Measurements from ENCODE around the gene UBA3.
A peak's percentile ranks its signal among the peaks of the same experiment; 100 is the strongest.

Gene UBA3

DNA sequence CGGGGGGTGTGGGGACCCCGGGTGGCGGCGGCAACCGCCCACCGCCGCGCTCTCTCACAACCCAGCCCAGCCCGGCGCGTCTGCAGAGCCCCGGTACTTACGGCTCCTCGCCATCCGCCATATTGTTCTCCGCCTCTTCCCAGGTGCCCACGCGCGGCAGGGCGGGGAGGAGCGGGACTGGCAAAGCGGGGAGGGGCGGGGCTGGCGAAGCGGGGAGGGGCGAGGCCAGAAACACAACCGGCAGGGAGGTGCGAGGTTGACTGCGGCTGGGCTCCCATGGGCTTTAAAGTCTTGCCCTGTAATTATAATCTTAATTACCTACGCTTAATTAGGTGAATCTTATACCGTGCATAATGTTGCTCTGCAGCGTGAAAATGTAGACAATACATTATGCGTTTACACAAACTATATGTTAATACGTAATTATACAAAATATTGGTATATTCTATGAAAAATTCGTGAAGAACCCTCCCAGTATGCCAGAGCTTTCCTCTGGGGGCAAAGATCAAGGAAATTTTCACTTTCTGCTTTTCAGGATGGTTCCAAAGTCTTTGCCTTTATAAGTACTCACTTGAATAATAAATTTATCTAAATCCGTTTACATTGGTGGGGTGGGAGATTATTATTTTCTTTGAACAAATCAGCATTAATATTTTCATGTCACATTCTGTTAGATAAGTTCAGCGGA is at the start of gene UBA3:
Gene UBA3 (minus strand): TSS at position 133 of the 688 bp plus-strand sequence. CDS start 12 bp downstream, at position 121.
- peak; percentile 89 for DNase-seq (ENCODE audit: low spot score)

DNA sequence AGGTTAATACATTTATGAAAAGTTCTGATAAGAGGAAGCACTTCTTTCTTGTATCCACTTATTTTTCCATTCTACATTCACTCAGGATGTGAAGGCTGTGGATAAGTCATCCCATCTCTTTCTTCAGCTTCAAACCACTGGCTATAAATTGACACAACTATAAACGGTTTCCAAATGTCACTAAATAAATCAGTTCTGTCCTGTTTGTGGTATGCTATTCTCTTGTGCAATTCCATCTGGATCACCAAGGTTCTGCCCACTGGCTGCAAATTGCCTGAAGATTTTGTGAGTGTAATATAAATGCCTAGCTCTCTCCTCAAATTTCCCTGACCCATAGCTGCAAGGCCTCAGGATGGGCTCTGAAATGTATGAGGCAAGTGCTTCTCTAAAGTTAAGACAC is 49.4 kb upstream of the UBA3 start:
- no peak for DNase-seq (ENCODE audit: low spot score)

DNA sequence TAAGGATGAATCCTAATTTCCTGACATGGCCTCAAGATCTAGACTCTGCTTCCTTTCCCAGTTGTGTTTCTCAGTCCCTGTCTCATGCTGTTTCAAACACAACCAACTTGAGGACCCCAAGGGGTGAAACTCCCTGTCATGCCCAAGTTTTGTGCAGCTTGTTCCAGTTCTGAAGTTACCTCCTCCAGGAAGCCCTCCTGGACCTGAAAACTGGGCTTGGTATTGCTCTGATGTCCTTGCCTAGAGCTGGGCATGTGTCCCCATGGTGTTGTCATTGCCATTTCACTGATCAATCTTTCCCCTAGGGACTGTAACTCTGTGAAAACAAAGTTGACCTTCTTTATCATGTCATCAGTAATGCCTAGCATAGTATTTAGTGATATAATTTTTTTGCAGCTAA is 48.3 kb upstream of the UBA3 start:
- no peak for DNase-seq (ENCODE audit: low spot score)

DNA sequence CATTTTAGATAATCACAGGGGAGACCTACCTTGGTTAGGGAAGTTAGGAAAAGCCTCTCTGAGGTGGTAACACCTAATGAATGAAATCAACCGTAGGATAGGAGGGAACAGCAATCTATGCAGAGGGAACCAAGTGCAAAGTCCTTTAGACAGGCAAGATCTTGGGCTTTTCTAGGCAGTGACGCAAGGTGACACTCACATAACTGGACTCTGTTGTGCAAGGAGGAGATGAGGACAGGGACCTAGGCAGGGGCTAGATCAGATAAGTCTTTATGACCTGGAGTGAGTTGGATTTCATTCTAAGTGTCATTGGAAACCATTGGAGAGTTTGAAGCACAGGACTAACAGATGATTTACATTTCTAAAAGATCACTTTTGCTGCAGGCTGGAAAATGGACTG is 46.8 kb upstream of the UBA3 start:
- no peak for DNase-seq (ENCODE audit: low spot score)

DNA sequence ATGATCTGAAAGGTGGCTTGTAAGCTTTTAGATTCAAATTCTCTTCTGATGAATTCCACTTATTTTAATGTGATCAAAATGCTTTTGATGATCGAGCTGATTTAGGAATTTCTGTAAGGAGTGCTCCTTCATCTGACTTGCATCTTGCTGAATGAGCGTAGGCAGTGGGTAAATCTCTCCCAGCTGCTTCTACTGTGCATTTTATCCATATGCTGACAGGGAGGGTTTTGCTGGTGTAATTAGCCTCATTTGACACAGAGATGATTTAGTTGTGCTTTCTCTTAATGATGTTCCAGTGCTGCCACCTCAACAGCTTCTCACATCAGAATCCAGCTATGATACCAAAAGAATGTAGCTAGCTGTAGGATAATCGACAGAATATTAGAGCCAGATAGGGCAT is 46.1 kb upstream of the UBA3 start:
- no peak for DNase-seq (ENCODE audit: low spot score)

DNA sequence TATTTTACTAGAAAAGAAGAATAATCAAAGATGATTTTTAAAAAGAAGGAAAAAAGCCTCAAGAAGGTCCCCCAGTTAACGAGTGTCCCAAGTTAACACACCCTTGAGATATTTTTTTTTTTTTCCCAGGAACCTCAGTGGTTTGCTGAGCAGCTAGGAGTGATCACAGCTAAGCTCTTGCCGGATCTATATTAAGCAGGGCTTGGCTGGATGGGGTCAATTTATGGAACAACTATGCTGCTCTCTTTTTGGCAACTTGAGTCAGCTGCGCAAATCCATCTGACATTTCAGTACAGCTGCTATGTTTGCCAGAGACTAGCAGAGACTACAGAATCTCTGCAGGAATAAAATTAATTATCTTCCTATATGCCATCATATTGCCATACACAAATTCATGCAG is 42.2 kb upstream of the UBA3 start, which contains the start of gene LMOD3:
Gene LMOD3 (minus strand): TSS at position 193 of the 400 bp plus-strand sequence. CDS start 209 bp downstream, outside the sequence.
- DNase-seq (ENCODE audit: low spot score): no peak

DNA sequence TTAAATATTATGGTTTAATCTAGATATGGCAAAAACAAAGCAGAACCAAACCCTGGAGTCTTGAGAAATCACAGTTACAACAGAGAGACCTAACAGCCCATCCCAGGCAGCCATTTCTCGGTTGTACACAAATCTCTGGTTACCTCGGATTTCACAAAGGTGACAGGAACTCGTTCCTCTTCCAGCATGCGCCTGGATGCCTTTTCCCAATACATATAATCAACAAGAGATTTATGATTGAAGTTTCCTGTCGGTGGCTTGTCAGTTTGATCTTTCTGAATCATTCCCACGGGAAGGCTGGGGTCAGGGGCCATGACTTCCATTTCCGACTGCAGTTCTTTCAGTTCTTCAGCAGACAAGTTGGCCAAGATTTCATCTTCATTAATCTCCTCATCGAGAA is 41.8 kb upstream of the UBA3 start:
- DNase-seq (ENCODE audit: low spot score): no peak

DNA sequence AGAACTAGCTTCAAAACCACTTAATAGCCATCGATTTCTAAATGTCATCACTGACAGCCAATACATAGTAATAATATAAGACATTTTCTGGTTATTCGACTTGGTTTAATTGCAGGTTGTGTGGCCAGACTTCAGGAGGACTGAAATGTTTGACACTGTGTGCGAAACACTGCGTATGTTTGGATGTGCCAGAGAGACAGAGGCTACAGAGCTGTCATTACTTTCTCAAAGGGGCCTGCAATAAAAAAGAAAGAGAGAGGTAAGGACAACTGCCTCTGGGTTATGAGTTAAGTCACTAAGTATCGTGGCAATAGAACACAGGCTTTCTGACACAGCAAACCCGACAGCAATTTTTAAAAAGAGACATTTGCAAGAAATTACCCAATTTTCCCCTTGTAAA is 41.3 kb upstream of the UBA3 start:
- DNase-seq (ENCODE audit: low spot score): no peak

DNA sequence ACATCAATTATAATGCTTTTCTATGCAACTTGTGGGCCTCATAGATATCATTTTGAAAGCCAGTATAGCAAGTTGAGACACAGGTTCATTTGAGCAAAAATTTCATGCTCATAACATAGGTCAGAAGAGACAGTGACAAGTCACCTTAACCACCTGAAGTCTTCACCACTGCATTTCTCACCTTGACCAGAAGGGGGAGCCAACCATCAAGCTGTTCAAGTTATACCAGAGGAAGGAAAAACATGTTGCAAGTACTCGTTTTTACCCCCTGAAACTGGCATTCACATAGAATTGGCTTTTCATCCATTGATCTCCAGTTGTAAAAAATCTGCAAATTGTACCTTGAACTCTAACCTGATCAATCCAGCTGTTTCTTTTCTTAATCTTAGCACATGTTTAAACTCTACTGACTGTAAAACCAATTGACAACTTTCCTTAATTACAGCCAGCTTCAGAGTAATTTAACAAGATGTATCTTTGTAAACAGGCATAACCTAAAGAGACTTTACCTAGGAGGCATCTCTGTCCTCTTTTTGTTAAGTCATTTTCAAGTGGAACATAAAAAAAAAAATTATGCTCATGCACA is 40.8 kb upstream of the UBA3 start:
- DNase-seq (ENCODE audit: low spot score): peak; percentile 62

DNA sequence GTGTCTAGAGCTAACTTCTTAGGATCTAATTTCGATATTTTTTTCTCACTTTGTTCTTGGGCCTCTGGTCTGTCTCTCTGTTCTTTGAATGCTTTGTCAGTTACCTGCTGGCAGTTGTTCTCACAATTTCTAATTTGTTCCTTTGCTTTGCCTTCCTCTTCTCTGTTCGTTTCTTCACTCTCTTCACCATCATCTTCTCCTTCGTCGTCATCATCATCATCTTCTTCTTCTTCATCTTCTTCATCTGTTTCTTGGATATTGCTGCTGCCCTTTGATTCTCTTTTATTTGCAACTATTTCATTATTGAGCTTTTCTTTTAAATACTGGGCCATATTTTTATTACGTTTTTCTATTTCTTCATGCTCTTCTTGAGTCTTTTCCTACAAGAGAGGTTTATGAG is 39.5 kb upstream of the UBA3 start:
- no peak for DNase-seq (ENCODE audit: low spot score)

DNA sequence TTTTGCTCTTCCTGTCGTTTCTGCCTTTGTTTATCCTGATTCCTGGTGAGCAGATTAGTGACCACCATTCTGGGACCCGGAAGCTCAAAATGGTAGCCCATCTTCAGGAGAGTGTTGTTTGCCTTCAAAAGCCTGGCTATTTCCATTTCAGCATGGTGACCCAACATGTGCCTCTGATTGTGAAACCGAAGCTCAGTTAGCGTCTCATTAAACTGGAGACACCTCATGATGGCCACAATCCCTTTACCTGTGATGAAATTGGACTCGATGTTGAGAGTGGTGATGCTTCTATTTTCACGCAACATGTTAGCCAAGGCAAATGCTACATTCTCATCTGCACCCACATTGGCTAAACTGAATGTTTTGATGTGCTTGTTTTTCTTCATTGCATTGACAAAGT is 39.0 kb upstream of the UBA3 start:
- DNase-seq (ENCODE audit: low spot score): no peak

DNA sequence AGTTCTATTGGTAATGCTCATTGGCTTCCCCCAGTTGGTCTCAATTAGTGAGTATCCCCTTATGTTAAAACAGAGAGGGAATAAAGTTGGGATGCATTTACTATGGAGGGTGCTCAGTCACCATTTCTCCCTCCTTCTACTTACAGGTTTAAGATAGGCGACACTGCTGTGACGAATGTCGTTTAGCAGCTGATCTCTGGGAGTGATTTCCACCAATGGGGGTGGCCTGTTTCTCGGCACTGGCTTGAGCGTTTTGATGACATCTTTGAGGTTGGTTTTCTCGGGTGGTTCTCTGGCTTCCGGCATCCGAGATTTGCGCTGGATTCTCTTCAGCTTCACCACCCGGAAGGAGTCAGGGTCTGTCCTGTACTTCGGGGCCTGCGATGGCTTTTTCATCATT is 38.4 kb upstream of the UBA3 start:
- DNase-seq (ENCODE audit: low spot score): no peak

DNA sequence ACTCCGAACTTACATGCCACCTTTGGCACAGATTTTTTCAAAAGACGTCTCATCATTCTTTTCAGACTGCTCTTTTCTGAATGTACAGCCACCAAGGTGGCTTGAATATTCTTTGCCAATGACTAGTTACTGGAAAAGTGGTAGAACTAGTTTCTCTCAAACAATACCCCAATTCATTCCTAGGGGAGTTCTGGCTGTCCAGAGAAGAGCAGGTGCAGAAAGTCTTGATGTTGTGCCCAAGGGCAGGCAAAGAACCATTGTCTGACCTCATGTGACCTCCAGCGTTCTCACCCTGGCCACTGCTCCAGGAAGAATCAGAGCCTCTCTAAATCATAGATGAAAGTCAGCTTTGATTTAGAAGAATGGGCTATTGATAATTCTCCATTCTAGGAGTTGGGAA is 36.7 kb upstream of the UBA3 start:
- no peak for DNase-seq (ENCODE audit: low spot score)

DNA sequence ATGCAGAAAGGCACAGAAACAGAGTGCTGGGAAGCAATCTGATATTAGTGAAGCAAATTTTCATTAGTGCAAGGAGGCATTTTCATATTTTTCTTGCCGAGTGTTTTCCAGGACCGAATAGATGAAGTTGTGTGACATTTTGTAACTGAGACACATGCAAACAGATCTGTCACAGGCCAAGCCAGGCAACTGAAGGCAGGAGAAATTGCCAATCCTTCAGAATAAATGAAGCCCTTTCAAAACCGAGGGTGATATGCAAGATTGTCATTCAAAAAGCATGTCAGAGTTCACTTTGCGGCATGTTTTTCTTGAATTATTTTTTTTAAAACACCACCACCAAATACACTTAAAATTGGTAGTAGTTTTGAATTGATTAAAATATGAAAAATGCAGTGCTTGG is 36.0 kb upstream of the UBA3 start:
- no peak for DNase-seq (ENCODE audit: low spot score)

DNA sequence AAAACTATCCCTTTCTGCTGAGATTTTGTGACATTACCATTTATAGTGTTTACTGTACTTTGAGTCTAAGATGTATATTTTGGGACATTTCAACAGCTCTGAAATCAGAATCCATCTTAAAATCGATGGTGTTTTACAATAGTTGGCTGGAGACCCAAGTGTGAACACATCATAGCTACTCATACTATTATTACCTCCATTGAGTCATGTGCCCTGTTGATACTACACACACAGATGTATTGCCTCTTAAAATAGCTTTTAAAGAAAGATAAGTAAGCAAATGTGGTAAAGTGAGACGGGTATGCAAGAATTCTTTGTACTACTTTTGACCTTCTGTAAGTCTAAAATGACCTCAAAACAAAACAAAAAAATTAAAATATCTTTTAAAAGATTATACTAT is 35.6 kb upstream of the UBA3 start:
- DNase-seq (ENCODE audit: low spot score): peak; percentile 55

DNA sequence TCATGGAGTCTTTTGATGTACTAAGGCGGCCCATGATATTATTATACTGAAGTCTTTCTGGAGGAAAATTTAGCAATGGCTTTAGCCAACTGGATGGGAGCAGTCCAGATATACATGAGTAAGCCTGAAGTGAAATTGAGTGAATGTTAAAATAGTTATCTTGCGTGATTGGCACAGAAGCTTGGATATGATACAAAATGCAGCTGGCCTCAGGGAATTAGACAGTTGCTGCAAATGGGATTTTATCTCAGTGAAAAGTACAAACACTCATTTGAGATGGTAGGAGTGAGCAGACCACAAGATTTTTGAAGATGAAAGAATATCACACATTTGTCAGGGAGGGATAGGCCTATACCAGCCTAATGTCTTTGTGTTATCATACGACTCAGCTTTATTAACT is 33.4 kb upstream of the UBA3 start:
- no peak for DNase-seq (ENCODE audit: low spot score)

DNA sequence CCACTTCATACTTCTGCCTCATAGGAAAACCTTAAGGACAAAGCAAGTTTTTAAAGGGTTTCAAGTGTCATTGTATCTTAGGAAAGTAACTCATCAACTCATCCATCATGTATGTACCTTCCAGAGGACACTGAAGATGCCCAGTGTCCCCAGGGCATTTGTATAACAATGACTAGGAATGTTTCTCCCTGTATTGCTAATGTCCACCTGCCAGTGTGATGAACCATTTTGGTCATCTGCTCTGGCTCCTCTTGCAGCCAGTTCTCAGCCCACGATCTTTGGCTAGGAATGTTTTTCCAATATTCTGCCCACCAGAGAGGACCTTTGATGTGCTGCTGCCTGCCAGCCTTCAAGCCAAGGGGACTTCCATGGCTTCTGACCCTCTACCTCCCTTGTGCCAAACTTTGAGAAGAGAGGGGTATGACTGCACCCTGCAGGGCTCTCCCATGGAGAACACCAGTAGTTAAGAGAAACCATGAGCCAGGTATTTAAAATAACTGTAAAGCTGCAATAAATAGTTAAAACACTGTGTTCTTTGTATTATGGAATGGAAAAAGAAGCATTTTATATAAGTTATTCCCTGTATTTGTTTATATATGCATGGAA is 30.9 kb upstream of the UBA3 start:
- no peak for DNase-seq (ENCODE audit: low spot score)

DNA sequence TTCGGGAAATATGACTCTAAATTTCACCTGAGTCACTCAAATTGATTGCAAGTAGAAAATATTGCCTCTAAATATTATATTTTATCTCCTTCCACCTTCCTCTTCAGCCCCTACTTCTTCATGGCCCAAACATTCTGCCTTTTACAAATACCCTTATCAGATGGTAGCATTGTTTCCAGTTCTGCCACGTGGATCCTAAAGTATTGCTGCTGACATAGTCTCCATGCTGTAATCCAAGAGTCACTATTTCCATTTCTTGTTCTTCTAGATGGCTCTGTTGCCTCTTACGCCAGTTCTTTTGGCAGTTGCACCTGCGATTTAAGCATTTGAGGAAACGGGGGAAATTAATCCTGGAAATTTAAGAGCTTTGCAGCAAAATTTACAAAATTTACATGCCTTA is 28.6 kb upstream of the UBA3 start:
- DNase-seq (ENCODE audit: low spot score): no peak

DNA sequence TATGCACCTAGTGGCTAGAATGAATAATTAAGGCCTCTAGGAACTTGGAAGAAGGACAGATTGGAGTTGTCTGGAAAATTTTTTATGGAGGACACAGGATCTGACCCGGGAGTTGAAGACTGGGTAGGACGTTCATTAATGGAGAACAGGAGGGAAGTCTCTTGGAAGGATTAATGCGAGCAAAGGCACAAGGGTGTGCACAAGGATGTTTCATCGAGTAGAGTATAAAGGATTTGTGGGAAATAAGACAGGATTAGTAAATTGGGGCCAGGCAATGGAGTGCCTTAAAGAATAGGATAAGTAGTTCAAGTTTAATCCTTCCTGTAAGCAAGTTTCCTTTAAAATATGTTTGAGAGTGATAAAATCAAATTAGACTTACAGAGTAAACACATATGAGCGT is 27.7 kb upstream of the UBA3 start:
- DNase-seq (ENCODE audit: low spot score): no peak

DNA sequence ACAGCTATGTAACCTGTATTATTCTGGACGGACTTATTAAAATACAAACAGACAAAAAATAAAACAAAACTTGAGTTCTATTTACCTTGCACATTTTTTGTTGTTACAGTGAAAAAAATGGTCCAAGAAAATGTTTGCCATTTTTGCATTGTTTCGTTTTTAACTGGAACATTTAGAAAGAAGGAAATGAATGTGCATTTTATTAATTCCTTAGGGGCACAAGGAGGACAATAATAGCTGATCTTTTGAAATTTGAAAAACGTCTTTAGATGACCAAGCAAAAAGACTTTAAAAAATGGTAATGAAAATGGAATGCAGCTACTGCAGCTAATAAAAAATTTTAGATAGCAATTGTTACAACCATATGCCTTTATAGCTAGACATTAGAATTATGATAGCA is 25.2 kb upstream of the UBA3 start:
- DNase-seq (ENCODE audit: low spot score): no peak

DNA sequence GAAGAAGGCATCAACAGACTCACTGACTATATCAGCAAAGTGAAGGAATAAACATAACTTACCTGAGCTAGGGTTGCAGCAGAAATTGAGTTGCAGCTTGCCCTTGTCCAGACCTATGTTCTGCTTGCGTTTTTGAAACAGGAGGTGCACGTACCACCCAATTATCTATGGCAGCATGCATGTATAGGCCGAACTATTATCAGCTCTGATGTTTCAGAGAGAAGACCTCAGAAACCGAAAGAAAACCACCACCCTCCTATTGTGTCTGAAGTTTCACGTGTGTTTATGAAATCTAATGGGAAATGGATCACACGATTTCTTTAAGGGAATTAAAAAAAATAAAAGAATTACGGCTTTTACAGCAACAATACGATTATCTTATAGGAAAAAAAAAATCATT is 24.4 kb upstream of the UBA3 start:
- DNase-seq (ENCODE audit: low spot score): no peak

DNA sequence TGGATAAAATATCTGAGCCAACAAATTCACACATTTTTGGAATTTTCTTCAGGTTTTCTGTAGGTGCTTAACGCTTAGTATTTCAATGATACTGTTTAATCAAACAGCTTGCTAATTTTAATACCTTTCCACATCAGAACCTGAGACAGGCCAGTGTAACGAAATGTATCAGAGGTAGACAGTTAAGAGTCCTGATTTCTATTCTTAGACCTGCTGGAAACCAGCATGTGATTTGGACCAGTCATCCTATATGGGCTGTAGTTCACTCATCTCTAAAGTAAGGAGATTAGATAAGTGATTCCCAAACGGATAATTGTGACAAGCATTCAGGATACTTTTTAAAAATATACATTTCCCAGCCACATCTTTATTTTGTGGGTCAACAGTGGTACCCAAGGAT is 23.0 kb upstream of the UBA3 start:
- no peak for DNase-seq (ENCODE audit: low spot score)

DNA sequence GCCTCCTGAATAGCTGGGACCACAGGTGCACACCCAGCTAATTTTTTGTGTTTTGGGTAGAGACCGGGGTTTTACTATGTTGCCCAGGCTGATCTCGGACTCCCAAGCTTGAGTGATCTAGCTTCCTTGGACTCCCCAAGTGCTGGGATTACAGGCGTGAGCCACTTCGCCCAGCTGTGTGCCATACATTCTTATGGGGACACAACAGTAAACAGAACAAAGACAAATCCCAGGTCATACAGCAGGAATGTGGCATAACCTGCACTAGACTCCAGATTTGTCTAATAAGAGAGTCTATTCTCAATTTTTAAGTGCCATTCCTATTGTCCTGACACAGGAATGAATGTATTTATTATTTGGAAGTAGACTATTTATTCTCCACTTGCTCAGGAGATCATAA is 22.2 kb upstream of the UBA3 start:
- no peak for DNase-seq (ENCODE audit: low spot score)

DNA sequence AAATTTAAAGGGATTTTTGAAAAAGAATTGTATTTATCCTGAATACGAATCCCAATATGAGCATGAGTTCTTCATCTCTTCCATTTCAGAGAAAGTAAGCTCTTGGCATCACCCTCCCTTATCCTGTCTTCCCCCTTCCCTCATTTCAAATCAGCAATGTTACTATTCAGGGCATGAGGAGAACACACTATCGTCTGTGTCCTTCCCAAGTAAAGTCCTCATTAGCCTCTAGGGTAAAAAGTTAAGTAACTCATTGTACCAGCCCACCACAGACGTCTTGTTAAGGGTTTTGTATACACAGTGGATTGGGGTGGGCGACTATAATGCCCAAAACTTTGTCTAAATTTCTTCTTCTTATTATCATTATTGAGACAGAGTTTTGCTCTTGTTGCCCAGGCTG is 19.4 kb upstream of the UBA3 start:
- DNase-seq (ENCODE audit: low spot score): no peak

Data from RKO (cell line).